GM23338 (cell line): ENCODE results near the gene DDX18. TPM values are rescaled to one million over a fixed set of nuclear protein-coding genes. Genes with fewer than 3 reads are reported as not detected.

Experiments used
- ATAC-seq: fragments of 200-7000 bp; cut with Tn5 transposase; 3 replicates; pipeline ENCODE4 v1.9.1; 2020
- DNase-seq: peaks from one replicate; pipeline ENCODE4 v3.0.0-alpha.2; 2015; ENCODE audit warnings: low spot score
- H2AFZ ChIP-seq: fragments of 200-600 bp; sonication (generic); 2 replicates; pipeline ENCODE4 v1.8.0; 2016; ENCODE audit warnings: antibody characterized with exemption, mild to moderate bottlenecking, moderate library complexity
- H3F3A ChIP-seq: fragments of 200-600 bp; sonication (generic); replicated peaks from 2 replicates; pipeline ENCODE4 v1.8.0; 2017; ENCODE audit warnings: antibody characterized with exemption, mixed run types, low read depth
- H3K27ac ChIP-seq: fragments of 200-600 bp; sonication (generic); 2 replicates; pipeline ENCODE4 v1.6.1; 2016; ENCODE audit warnings: low read depth
- H3K27me3 ChIP-seq: fragments of 200-600 bp; sonication (generic); 2 replicates; pipeline ENCODE4 v1.8.0; 2016; ENCODE audit warnings: mild to moderate bottlenecking, mixed run types, moderate library complexity; ENCODE audit not compliant: insufficient read depth
- H3K36me3 ChIP-seq: fragments of 200-600 bp; sonication (generic); 2 replicates; pipeline ENCODE4 v1.8.0; 2016; ENCODE audit warnings: mild to moderate bottlenecking; ENCODE audit not compliant: insufficient read depth
- H3K4me1 ChIP-seq: fragments of 200-600 bp; sonication (generic); 2 replicates; pipeline ENCODE4 v1.8.0; 2016; ENCODE audit warnings: mild to moderate bottlenecking, moderate library complexity; ENCODE audit not compliant: insufficient read depth
- H3K4me2 ChIP-seq: fragments of 200-600 bp; sonication (generic); 2 replicates; pipeline ENCODE4 v1.7.1; 2017; ENCODE audit warnings: mixed run types
- H3K4me3 ChIP-seq: fragments of 200-600 bp; sonication (generic); 2 replicates; pipeline ENCODE4 v1.6.1; 2016; ENCODE audit warnings: mixed run types
- H3K79me2 ChIP-seq: fragments of 200-600 bp; sonication (generic); replicated peaks from 2 replicates; pipeline ENCODE4 v1.8.0; 2017; ENCODE audit warnings: mild to moderate bottlenecking; ENCODE audit not compliant: insufficient read depth
- H3K9me2 ChIP-seq: fragments of 200-600 bp; sonication (generic); 2 replicates; pipeline ENCODE4 v1.8.0; 2017; ENCODE audit not compliant: insufficient read depth
- H4K20me1 ChIP-seq: fragments of 200-600 bp; sonication (generic); replicated peaks from 2 replicates; pipeline ENCODE4 v1.8.0; 2017; ENCODE audit warnings: mild to moderate bottlenecking; ENCODE audit not compliant: insufficient read depth
- H3K27ac Mint-ChIP-seq: 2 replicates; pipeline ENCODE4 v1.8.0; 2020; ENCODE audit warnings: inconsistent platforms, mild to moderate bottlenecking, moderate library complexity, mixed read lengths
- H3K27me3 Mint-ChIP-seq: 3 replicates; pipeline ENCODE4 v1.8.0; 2022; ENCODE audit warnings: low read depth, mild to moderate bottlenecking, moderate library complexity, mixed read lengths, inconsistent platforms; ENCODE audit not compliant: insufficient read depth, poor library complexity
- H3K36me3 Mint-ChIP-seq: 3 replicates; pipeline ENCODE4 v1.8.0; 2021; ENCODE audit warnings: low read depth, mild to moderate bottlenecking, inconsistent platforms, moderate library complexity, mixed read lengths
- H3K4me1 Mint-ChIP-seq: 3 replicates; pipeline ENCODE4 v1.8.0; 2020; ENCODE audit warnings: mild to moderate bottlenecking, inconsistent platforms, mixed read lengths
- H3K4me3 Mint-ChIP-seq: 3 replicates; pipeline ENCODE4 v1.8.0; 2021; ENCODE audit warnings: moderate library complexity, mild to moderate bottlenecking, inconsistent platforms, mixed read lengths
- H3K9me3 Mint-ChIP-seq: 3 replicates; pipeline ENCODE4 v1.8.0; 2020; ENCODE audit warnings: moderate library complexity, mild to moderate bottlenecking, inconsistent platforms, mixed read lengths
- CREB1 ChIP-seq: fragments of 250-450 bp; sonication (Bioruptor Pico); IDR thresholded peaks from 2 replicates; pipeline ENCODE4 v1.5.0; 2020; ENCODE audit warnings: low read depth, mild to moderate bottlenecking, moderate library complexity
- EZH2 ChIP-seq: fragments of 200-600 bp; sonication (generic); IDR thresholded peaks from one replicate; pipeline ENCODE4 v1.8.0; 2017; ENCODE audit warnings: antibody characterized with exemption, mild to moderate bottlenecking, low read depth; ENCODE audit not compliant: unreplicated experiment
- EZH2phosphoT487 ChIP-seq: fragments of 200-600 bp; sonication (generic); IDR thresholded peaks from one replicate; pipeline ENCODE4 v1.8.1; 2018; ENCODE audit warnings: antibody characterized with exemption; ENCODE audit not compliant: unreplicated experiment
- JUNB ChIP-seq: IDR thresholded peaks from one replicate; pipeline ENCODE4 v1.6.1; 2016; ENCODE audit warnings: antibody characterized with exemption; ENCODE audit not compliant: unreplicated experiment
- NANOG ChIP-seq: IDR thresholded peaks from 2 replicates; pipeline ENCODE4 v1.6.1; 2016; ENCODE audit warnings: antibody characterized with exemption, borderline replicate concordance
- POLR2AphosphoS5 ChIP-seq: IDR thresholded peaks from 2 replicates; pipeline ENCODE4 v1.6.1; 2016; ENCODE audit warnings: antibody characterized with exemption, low read depth
- STAT1 ChIP-seq: IDR thresholded peaks from one replicate; pipeline ENCODE4 v1.6.1; 2016; ENCODE audit warnings: antibody characterized with exemption; ENCODE audit not compliant: unreplicated experiment
- ZNF114 ChIP-seq: fragments of 250-450 bp; sonication (Bioruptor Pico); IDR thresholded peaks from 2 replicates; pipeline ENCODE4 v1.5.0; 2020; ENCODE audit warnings: mild to moderate bottlenecking, moderate library complexity
- ZNF331 ChIP-seq: fragments of 250-450 bp; sonication (Bioruptor Pico); IDR thresholded peaks from 2 replicates; pipeline ENCODE4 v1.5.0; 2020; ENCODE audit warnings: low read depth, mild to moderate bottlenecking, moderate library complexity
- polyA plus RNA-seq: library from polyadenylated mRNA; unstranded; fragments of >200 nt; fragmentation: Nextera tagmentation; extraction: Ambion mirVana; gene quantifications from 2 replicates; pipeline ENCODE4 v1.2.1, GENCODE V29; 2016
- total RNA-seq: library from RNA; depleted of rRNA; stranded (reverse); fragments of >200 nt; shearing (Covaris generic); gene quantifications from 2 replicates; pipeline ENCODE4 v1.2.3, GENCODE V29; 2014
- TF ChIP-seq, protein P1 (sequence below): fragments of 250-450 bp; sonication (Bioruptor Pico); IDR thresholded peaks from 2 replicates; pipeline ENCODE4 v1.5.0; 2020; ENCODE audit warnings: mild to moderate bottlenecking, moderate library complexity
- TF ChIP-seq, protein P2 (sequence below): IDR thresholded peaks from 2 replicates; pipeline ENCODE4 v1.6.1; 2016; ENCODE audit warnings: antibody characterized with exemption
- TF ChIP-seq, protein P3 (sequence below), 2 experiments: fragments of 200-600 bp in 1 of 2; sonication (generic) in 1 of 2; conservative IDR thresholded peaks; 2 replicates each; pipeline versions ENCODE4 v1.5.1 to v1.6.1; 2016 to 2017; ENCODE audit warnings: antibody characterized with exemption in 2 of 2, low read depth in 2 of 2, mild to moderate bottlenecking in 2 of 2, moderate library complexity in 1 of 2
- TF ChIP-seq, protein P4 (sequence below): IDR thresholded peaks from one replicate; pipeline ENCODE4 v1.6.1; 2018; ENCODE audit warnings: antibody characterized with exemption; ENCODE audit not compliant: unreplicated experiment

DDX18 gene
- total and polyA plus RNA-seq, 2 experiments from 2014 or later, result 102 to 169 TPM

DNA sequence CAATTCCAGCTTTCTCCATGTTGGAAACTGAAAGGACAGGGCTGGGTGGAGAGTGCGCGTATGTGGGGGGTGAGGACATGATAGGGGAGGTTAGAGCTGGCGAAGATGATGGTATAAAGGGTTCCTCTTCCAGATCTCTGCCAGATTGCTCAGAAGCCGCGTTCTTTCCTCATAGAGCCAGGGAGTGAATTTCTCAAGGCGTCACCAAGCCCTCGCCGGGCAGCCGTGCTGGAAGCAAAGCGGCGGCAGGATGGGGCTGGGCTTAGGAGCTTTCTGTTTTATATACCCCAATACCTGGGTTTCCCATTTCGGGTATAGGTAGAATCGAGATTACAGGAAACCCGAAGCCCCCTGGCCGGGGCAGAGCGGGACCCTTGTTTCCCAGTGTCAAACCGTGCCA lies 43.8 kb downstream of the DDX18 start:
- peaks cover 9% of the 10 kb centered on the region; the same call in 2 of the 3 replicates for H3K4me1 Mint-ChIP-seq
- no peaks in the 10 kb centered on the region for H3K9me3 Mint-ChIP-seq
- H3K79me2 ChIP-seq, result no peaks in the 10 kb centered on the region

More for the DNA sequence above, 43.8 kb downstream of the DDX18 start:
- Mint-ChIP-seq H3K36me3 (no peaks in the 10 kb centered on the region), H3K27ac (no peak overlapping the region), H3K4me3 (peak overlapping the region; percentile 43), H3K27me3 (peaks cover 9% of the 10 kb centered on the region)
- peak overlapping the region; percentile 88 for H3K4me2 ChIP-seq
- H3K27me3 ChIP-seq, result peaks cover 35% of the 10 kb centered on the region
- H3K36me3 ChIP-seq, result no peaks in the 10 kb centered on the region
- H4K20me1 ChIP-seq, result no peaks in the 10 kb centered on the region
- no peaks in the 10 kb centered on the region for H3K9me2 ChIP-seq
- H3F3A ChIP-seq, result 0 out of 2 replicates have a peak, but pooled peaks cover 4% of the 10 kb centered on the region
- ATAC-seq (peak; percentile 25), DNase-seq (peak; percentile 55)
- TF ChIP-seq ZNF114 (CRISPR knock-in tag) (no peak), CREB1 (CRISPR knock-in tag) (no peak), STAT1 (no peak), NANOG (no peak), EZH2phosphoT487 (no peak), EZH2 (no peak), JUNB (no peak), POLR2AphosphoS5 (no peak), ZNF331 (CRISPR knock-in tag) (no peak)
- TF ChIP-seq, protein P1, sequence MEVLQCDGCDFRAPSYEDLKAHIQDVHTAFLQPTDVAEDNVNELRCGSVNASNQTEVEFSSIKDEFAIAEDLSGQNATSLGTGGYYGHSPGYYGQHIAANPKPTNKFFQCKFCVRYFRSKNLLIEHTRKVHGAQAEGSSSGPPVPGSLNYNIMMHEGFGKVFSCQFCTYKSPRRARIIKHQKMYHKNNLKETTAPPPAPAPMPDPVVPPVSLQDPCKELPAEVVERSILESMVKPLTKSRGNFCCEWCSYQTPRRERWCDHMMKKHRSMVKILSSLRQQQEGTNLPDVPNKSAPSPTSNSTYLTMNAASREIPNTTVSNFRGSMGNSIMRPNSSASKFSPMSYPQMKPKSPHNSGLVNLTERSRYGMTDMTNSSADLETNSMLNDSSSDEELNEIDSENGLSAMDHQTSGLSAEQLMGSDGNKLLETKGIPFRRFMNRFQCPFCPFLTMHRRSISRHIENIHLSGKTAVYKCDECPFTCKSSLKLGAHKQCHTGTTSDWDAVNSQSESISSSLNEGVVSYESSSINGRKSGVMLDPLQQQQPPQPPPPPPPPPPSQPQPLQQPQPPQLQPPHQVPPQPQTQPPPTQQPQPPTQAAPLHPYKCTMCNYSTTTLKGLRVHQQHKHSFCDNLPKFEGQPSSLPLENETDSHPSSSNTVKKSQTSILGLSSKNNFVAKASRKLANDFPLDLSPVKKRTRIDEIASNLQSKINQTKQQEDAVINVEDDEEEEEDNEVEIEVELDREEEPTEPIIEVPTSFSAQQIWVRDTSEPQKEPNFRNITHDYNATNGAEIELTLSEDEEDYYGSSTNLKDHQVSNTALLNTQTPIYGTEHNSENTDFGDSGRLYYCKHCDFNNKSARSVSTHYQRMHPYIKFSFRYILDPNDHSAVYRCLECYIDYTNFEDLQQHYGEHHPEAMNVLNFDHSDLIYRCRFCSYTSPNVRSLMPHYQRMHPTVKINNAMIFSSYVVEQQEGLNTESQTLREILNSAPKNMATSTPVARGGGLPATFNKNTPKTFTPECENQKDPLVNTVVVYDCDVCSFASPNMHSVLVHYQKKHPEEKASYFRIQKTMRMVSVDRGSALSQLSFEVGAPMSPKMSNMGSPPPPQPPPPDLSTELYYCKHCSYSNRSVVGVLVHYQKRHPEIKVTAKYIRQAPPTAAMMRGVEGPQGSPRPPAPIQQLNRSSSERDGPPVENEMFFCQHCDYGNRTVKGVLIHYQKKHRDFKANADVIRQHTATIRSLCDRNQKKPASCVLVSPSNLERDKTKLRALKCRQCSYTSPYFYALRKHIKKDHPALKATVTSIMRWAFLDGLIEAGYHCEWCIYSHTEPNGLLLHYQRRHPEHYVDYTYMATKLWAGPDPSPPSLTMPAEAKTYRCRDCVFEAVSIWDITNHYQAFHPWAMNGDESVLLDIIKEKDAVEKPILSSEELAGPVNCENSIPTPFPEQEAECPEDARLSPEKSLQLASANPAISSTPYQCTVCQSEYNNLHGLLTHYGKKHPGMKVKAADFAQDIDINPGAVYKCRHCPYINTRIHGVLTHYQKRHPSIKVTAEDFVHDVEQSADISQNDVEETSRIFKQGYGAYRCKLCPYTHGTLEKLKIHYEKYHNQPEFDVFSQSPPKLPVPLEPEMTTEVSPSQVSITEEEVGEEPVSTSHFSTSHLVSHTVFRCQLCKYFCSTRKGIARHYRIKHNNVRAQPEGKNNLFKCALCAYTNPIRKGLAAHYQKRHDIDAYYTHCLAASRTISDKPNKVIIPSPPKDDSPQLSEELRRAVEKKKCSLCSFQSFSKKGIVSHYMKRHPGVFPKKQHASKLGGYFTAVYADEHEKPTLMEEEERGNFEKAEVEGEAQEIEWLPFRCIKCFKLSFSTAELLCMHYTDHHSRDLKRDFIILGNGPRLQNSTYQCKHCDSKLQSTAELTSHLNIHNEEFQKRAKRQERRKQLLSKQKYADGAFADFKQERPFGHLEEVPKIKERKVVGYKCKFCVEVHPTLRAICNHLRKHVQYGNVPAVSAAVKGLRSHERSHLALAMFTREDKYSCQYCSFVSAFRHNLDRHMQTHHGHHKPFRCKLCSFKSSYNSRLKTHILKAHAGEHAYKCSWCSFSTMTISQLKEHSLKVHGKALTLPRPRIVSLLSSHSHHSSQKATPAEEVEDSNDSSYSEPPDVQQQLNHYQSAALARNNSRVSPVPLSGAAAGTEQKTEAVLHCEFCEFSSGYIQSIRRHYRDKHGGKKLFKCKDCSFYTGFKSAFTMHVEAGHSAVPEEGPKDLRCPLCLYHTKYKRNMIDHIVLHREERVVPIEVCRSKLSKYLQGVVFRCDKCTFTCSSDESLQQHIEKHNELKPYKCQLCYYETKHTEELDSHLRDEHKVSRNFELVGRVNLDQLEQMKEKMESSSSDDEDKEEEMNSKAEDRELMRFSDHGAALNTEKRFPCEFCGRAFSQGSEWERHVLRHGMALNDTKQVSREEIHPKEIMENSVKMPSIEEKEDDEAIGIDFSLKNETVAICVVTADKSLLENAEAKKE (CRISPR knock-in tag), result no peak
- TF ChIP-seq, protein P2, sequence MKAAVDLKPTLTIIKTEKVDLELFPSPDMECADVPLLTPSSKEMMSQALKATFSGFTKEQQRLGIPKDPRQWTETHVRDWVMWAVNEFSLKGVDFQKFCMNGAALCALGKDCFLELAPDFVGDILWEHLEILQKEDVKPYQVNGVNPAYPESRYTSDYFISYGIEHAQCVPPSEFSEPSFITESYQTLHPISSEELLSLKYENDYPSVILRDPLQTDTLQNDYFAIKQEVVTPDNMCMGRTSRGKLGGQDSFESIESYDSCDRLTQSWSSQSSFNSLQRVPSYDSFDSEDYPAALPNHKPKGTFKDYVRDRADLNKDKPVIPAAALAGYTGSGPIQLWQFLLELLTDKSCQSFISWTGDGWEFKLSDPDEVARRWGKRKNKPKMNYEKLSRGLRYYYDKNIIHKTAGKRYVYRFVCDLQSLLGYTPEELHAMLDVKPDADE, result no peak
- TF ChIP-seq, protein P3, sequence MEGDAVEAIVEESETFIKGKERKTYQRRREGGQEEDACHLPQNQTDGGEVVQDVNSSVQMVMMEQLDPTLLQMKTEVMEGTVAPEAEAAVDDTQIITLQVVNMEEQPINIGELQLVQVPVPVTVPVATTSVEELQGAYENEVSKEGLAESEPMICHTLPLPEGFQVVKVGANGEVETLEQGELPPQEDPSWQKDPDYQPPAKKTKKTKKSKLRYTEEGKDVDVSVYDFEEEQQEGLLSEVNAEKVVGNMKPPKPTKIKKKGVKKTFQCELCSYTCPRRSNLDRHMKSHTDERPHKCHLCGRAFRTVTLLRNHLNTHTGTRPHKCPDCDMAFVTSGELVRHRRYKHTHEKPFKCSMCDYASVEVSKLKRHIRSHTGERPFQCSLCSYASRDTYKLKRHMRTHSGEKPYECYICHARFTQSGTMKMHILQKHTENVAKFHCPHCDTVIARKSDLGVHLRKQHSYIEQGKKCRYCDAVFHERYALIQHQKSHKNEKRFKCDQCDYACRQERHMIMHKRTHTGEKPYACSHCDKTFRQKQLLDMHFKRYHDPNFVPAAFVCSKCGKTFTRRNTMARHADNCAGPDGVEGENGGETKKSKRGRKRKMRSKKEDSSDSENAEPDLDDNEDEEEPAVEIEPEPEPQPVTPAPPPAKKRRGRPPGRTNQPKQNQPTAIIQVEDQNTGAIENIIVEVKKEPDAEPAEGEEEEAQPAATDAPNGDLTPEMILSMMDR (conservative IDR thresholded peaks at IDR 0.05; ENCODE audit: low read depth in 2 of 2), result no peak
- TF ChIP-seq, protein P4, sequence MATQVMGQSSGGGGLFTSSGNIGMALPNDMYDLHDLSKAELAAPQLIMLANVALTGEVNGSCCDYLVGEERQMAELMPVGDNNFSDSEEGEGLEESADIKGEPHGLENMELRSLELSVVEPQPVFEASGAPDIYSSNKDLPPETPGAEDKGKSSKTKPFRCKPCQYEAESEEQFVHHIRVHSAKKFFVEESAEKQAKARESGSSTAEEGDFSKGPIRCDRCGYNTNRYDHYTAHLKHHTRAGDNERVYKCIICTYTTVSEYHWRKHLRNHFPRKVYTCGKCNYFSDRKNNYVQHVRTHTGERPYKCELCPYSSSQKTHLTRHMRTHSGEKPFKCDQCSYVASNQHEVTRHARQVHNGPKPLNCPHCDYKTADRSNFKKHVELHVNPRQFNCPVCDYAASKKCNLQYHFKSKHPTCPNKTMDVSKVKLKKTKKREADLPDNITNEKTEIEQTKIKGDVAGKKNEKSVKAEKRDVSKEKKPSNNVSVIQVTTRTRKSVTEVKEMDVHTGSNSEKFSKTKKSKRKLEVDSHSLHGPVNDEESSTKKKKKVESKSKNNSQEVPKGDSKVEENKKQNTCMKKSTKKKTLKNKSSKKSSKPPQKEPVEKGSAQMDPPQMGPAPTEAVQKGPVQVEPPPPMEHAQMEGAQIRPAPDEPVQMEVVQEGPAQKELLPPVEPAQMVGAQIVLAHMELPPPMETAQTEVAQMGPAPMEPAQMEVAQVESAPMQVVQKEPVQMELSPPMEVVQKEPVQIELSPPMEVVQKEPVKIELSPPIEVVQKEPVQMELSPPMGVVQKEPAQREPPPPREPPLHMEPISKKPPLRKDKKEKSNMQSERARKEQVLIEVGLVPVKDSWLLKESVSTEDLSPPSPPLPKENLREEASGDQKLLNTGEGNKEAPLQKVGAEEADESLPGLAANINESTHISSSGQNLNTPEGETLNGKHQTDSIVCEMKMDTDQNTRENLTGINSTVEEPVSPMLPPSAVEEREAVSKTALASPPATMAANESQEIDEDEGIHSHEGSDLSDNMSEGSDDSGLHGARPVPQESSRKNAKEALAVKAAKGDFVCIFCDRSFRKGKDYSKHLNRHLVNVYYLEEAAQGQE, result no peak
- no peak overlapping the region for H3K27ac ChIP-seq
- peak overlapping the region; percentile 95 for H2AFZ ChIP-seq
- H3K4me1 ChIP-seq, result peaks cover 5% of the 10 kb centered on the region; the same call in 1 of the 2 replicates
- peak overlapping the region; percentile 59 for H3K4me3 ChIP-seq
